ENCODE measurements around the gene MCCC1.
"Not testable (repeated sequence)": the region's sequence is repeated elsewhere in the genome, so short reads cannot be mapped to it uniquely, and the experiment has no call there.

Gene MCCC1

DNA sequence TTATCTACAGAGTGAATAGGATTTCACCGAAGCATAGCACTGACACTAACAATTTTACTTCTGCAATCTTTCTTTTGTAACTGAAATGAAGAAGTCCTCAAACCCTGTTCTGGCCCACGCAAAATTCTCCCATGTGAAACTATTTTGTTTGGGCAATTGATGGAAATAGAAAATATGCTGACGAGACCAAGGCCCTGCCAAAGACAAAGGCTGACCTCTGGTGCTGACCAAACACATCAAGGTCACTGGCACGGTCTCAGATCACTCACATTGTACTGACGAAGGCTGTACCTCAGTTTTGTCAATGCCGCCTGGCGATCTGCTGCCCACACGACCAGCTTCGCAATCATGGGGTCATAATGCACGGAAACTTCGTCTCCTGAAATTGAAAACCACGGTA, 60.5 kb downstream of the MCCC1 start:
- no peak for DNase-seq

DNA sequence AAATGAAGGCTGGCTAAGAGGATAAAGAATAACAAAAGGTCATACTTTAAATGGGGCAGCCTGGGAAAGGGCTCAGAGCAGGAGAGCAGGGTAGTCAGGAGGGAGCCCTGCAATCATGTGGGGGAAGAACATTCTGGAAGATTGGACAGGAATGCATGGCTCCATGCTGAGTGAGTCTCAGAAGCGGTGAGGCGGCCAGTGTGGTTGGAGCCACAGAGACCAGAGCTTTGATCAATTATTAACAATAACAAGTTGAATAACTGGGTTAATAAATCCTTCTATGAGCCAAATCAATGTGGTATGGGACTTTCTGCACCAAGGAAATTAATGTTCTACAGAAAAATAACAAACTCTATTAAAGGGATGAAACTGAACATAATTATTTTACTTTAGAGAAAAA, 61.1 kb downstream of the MCCC1 start:
- no peak for DNase-seq

DNA sequence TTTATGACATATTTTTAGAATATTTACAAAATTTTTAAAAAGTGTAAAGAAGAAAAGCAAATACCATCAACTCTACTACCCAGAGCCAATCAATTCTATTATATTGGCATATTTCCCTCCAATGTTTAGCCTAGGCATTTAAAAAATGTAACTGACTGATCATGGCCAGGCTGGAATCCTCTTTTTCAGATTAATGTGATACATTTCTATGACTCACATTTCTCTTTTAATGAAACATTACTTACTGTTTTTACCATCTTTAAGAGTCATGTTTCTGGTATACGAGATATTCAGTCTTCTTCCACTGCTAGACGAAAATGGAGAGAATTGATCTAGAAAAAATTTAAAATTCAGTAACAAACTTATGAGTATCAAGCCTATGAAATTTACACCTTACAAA, 65.5 kb downstream of the MCCC1 start:
- no peak for DNase-seq

DNA sequence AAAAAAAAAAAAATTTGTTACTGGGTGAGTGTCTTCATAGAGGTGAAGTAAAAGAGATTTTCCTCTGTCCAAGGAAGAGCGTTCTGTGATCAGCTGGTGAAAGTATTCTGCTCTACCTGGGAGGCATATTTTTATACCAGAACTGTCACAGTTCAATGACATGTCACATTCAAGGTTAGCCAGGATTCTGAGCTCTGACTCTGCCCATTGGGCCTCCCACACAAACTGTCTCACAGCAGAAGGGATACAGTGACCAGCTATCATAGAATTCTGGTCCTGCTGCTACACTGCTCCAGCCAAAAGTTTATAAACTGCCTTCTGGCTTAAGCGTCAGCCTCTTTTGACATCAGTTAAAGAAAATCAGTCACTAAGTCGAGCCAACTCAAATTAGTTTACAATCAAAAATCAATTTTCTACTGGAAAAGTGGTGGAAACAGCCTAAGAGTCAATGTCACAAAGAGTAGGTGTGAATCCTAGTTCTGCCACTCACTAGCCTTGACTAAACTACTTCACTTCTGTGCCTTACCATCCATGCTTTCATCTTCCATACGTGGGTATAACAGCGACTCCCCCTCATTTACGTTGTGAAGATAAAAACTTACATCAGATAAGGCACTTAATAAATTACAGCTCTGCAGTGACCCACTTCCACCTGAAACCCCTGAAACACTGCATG, 66.3 kb downstream of the MCCC1 start:
- no peak for DNase-seq

DNA sequence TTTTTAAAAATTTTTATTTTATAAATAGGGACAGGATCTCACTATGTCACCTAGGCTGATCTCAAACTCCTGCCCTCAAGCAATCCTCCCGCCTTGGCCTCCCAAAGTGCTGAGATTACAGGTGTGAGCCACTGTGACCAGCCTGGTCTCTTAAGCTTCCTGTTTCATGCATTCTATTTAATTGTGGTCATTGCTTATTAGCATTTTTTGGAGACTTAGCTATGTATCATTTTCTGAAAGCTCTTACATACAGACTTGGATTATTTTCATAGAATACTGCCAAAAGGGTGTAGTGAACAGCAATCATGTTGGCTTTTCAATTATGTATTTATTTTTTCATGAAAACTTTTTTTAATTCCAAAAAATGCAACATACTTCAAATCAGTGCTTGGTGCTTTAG, 67.5 kb downstream of the MCCC1 start:
- DNase-seq: no peak

DNA sequence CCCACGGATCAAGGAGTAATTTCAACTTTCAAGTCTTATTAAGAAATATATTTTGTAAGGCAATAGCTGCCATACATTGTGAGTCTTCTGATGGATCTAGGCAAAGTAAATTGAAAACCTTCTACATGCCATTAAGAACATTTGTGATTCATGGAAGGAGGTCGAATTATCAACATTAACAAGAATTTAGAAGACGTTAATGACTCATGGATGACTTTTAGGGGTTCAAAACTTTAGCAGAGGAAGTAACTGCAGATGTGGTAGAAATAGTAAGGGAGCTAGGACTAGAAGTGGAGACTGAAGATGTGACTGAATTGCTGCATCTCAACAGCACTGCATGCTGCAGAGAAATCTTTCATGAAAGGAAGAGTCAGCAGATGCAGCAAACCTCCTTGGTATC, 70.9 kb downstream of the MCCC1 start:
- no peak for DNase-seq

DNA sequence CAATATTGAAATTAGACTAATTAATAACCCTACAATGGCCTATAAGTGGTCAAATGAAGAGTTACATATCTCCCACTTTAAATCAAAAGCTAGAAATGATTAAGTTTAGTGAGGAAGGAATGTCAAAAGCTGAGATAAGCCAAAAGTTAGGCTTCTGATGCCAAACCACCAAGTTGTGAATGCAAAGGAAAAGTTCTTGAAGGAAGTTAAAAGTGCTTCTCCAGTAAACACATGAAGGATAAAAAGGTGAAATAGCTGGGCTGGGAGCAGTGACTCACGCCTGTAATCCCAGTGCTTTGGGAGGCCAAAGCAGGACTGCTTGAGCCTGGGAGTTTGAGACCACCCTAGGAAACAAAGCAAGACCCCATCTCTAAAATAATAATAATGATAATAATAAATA, 72.0 kb downstream of the MCCC1 start:
- no peak for DNase-seq

DNA sequence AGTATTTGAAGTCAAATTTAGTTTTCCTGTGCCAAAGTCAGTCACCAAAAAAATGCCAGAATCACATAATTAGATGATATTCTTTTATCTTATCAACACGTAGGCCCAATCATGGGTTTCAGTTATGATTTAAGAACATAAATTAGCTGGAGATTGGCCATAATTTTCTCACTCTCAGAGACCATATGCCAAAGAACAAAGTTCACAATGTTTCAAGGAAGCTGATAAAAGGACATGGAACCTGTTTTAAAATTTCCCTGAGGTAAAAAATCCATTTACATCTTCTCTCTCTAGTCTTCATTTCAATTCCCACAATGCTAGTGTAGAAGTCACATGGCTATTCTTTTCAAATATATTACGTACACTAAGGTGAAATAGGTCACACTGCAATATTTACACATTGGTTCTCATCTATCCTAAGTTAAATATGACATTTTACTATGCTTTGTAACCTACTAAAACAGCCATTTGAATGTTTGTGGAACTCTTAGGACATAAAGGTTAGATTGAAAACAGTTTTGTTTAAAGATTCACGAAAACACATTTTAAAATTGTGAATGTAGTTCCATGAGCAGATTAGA, 76.3 kb downstream of the MCCC1 start:
- DNase-seq: no peak

DNA sequence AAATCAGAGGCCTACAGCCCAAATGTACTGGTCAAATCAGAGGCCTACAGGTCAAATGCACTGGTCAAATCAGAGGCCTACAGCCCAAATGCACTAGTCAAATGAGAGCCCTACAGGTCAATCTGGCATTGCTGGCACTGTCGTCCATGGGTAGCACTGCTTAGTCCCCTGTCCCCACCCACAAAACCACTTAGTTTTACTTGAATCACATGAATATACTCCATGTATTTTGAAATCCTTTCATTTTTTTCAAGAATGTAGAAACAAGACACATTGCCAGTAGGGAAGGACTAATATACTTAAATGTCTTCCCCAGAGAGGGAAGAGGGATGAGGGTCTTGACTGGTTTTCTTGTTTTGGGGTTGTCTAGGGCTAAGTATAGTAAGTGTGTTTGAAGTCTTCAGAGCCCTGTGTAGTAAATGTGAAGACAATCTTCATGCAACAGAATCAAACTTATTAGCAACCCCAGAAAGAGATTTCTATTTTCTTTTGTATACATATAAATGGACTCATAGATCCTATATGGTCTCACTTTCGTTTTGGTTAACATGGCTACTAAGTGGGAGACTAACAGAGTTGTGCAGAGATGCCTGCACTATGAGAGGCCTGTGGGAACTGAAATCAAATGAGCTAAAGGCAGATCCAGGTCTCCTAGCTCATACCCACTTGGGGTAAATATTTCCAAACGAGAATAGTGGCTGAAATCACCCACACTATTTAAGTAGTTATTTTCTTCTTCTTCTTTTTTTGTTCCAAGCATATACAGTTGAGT, 80.7 kb downstream of the MCCC1 start:
- DNase-seq: no peak

DNA sequence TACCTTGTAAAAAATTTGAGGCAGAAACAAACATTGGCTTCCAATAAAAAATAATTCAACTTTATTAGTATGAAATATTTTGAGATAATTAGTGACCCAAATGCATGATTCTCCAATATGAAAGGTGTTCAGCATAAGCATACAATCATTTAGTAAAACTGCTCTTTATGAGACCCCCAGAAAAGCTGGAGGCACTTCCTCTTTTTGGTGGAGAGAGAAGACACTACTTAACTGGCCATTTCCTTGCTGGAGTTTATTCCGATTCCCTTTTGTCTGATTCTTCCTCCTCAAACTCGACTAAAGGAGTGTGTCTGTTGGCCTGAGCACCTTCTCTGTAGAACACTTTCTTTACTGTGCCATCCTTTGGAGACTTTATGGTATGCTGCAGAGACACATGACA, 84.1 kb downstream of the MCCC1 start:
- no peak for DNase-seq

DNA sequence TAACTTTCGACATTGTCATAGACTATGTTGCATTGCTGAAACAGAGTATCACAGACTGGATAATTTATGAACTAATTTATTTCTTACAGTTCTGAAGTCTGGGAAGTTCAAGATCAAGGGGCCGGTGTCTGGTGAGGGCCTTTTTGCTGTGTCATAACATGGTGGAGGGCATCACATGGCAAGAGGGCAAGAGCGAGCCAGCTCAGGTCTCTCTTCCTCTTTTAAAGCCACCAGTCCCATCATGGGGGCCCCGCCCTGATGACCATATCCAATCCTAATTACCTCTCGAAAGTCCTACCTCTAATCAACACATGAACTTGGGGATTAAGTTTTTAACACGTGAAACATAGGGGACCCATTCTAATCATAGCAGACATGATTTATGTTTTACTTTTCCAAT, 85.4 kb downstream of the MCCC1 start:
- DNase-seq: no peak

DNA sequence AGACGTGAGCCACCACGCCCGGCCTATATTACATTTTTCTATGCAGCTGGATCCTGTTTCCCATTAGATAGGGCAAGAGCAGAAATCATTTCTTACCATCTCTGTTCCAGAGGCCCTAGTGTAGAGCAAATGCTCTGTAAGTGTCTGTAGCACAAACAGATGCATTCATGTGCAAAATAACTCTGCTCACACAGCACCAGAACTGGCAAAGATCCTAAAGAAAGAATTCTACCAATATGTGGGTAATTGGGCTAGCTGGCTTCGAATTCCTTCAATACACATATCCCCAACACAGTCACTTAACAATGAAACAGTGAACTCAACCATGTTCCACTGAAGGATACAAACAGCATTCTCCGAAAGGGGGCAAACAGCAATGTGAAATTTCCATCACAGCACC, 86.2 kb downstream of the MCCC1 start:
- no peak for DNase-seq

DNA sequence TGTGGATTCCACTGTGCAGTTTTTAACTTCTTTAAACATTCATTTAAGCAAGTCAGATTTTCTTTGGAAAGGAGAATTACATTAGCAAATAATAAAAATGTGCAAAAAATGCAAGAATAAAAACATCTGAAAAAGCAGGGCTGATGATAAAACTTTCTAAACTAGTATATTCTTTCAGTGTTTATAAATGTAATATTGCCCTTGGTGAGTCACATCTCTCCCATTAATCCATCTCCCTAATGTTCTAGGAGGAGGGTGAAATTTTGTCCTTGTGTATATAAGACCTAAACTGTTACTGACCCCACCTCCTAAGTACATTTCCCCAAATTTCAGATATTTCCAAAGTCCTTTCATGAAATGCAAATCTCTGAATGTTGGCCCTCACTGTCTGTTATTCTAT, 90.5 kb downstream of the MCCC1 start:
- no peak for DNase-seq

DNA sequence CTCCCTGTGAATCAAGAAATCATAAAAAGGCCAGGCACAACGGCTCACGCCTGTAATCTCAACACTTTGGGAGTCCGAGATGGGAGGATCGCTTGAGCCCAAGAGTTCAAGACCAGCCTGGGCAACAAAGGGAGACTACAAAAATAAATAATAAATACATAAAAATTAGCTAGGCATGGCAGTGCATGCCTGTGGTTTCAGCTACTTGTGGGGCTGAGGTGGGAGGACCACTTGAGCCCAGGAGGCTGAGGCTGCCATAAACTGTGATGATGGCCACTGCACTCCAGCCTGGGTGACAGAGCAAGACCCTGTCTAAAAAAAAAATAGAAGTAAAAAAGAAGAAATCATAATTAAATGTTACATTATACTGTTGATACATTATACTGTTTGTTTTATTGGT, 91.0 kb downstream of the MCCC1 start:
- no peak for DNase-seq

DNA sequence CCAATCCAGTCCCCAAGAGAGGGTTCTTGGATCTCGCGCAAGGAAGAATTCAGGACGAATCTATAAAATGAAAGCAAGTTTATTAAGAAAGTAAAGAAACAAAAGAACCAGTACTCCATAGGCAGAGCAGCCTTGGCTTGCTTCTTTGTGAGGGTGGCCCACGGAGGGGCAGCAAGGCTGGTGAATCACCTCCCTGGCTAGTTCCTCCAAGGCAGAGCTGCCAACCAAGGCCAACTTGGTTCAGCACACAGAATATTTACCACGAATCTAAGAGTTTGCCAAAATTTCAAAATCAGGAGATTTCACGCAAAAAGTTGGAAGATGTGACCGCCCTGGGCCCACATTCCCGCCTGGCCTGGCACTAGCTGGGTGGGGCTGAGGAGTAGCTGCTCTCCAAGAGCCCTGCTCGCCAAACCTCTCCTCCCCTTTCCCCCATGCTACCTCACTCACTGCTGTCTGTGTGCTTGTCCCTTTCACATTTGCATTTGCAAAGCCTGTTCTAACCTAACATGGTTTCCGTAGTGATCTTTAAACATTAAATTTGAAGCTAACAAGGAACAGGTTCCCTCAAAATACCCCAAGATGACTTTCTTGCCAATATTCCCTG, 92.8 kb downstream of the MCCC1 start:
- DNase-seq: no peak

DNA sequence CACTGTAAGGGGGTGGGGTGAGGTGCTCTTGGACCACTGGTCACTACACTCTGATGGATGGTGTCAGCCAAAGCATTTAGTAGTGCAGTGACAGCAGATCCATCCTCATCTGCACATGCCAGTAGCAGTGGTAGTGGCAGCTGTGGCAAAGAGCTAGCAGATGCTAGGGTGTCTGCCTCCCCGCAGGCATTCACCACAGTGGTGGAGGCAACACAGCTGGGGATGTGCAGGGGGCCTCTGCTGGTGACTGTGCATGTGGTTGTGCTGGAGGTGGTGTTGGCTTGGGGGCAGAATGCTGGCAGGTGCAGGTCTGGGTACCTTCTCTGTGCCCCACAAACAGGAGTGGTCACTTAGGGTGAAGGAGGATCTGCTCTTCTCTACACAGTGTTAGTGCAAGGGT, 99.5 kb downstream of the MCCC1 start:
- no peak for DNase-seq

DNA sequence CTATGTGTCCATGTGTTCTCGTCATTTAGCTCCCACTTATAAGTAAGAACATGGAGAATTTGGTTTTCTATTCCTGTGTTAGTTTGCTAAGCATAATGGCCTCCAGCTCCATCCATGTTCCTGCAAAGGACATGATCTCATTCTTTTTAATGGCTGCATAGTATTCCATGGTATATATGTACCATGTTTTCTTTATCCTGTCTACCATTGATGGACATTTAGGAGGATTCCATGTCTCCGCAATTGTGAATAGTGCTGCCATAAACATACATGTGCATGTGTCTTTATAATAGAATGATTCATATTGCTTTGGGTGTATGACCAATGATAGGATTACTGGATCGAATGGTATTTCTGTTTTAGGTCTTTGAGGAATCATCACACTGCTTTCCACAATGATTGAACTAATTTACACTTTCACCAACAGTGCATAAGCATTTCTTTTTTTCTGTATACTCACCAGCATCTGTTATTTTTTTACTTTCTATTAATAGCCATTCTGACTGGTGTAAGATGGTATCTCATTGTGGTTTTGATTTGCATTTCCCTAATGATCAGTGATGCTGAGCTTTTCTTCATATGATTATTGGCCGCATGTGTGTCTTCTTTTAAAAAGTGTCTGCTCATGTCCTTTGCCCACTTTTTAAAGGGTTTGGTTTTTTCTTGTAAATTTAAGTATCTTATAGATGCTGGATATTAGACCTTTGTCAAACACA, 105.7 kb downstream of the MCCC1 start:
- not testable (repeated sequence) for DNase-seq

DNA sequence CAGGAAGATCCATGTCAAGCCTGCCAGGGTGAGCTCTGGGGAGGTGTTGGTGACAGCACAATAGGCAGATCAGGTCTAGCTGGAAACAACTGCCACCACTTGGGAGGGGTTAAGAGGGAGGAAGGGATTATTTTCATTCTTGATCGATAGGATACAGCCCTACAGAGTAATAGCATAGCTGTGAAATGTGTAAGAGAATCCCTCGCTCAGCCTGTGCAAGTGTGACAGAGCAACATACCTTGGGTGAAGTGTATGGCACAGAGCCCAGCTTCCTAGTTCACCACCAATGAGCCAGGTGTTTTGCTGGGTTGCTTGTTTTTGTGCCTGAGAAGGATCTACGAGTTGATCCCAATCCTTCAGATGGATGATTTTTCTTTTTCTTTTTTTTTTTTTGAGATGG, 109.7 kb downstream of the MCCC1 start:
- DNase-seq: peak; percentile 64

DNA sequence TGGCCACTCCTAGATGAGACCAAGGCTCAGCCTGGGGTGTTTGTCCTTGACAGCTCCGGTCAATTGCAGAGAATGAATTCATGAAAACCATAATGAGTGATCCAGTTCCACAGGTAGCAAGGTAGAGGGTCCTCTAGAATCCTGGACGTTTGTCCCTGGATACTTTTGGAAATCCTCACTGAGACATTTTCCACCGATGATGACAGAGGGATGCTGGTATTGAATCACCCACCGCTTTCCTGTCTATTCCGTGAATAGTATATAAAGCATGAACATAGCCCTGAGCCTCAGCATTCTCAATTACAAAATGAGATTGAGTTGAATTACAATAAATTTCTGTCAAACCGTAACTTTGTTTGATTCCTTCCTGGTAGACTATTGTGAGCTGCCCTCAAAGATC, 113.3 kb downstream of the MCCC1 start:
- DNase-seq: no peak

DNA sequence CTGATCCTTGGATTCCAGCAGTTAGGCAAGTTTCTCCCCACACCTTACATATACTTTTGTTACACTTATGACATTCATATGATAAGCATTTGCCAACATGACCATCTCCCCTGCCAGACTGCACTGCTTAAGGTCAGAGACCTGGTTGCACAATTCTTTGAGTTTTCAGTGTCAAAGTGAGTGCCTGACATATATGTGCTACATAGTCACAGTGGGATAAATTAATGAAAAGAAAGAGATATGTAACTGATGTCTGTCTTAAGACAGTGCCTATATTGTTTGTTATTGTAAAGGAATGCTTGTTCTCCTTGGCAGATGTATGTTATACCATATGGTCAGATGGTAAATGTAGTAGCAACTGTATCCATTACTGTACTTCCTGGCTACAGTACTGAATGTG, 115.4 kb downstream of the MCCC1 start:
- no peak for DNase-seq

DNA sequence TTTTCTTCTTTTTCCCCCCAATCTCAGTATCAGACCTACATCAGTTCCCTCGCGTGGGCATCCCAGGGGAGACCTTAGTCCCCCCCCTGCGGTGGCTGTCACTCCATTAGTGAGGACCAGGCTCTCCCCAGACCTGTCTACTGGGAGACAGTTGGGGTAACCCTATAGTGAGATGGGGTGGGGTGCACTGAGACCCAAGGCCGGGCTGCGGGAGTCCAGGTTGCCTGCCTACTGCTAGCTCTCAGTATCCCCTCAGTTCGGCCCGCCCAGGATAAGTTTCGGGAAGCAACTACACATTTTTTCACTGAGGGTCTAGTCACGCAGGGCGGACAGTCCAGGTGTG, 118.3 kb downstream of the MCCC1 start:
- no peak for DNase-seq

DNA sequence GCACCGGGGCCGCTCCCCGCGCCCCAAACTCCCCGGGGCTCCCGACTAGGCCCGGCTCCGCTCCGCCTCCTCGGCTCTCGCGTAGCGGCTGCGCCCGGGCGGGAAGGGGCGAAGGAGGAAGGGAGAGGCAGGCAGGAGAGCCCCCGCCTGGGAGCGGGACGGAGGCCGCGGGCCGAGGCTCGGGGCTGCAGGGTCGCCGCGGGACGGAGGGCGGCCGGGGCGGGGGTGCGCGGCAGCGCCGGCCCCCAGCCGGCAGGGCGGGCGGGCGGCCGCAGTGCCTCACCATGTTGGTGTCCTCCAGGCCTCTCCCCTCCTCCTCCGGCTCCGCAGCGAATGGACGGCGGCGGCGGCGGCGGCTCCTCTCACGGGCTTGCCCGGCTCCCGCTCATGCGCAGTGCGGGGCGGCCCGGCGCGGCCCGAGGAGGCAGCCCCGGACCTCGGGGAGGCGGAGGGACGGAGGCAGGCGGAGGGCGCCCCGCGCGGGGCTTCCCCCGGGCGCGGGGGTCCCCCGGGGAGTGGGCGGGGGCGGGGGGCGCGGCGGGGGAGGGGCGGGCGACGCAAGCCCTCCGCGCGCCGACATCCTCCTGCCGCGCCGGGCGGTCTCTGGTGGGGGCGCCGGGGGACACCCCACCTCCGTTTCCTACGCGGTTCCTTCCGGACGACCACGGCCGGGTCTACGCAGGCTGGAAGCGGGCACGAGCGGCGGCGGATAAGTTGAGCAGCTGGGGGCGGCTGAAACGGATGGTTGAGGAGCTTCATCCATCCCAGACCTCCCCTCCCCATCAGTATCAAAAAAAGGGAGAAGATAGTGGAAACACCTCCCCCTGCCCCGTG, 118.9 kb downstream of the MCCC1 start, which contains the start of gene DCUN1D1:
TSS of gene DCUN1D1 (minus strand) at position 335 of the 834 bp plus-strand sequence. CDS start at position 286, 49 bp downstream.
- DNase-seq: peak; percentile 64
